LNCaP clone FGC (cell line): ENCODE measurements around the gene WHRN.

Source experiments
- DNase-seq: peaks from one replicate; pipeline ENCODE4 v3.0.0-alpha.2; 2011; ENCODE audit warnings: low read depth
- H3K4me3 ChIP-seq: 2 replicates; pipeline ENCODE4 v1.5.1; 2011; ENCODE audit warnings: mild to moderate bottlenecking, low read depth, low read length, control low read depth
- CTCF ChIP-seq: IDR thresholded peaks from 2 replicates; pipeline ENCODE4 v1.5.1; 2012; ENCODE audit warnings: mild to moderate bottlenecking; ENCODE audit not compliant: control insufficient read depth, insufficient read depth; ENCODE audit errors: extremely low read depth

The WHRN gene

DNA sequence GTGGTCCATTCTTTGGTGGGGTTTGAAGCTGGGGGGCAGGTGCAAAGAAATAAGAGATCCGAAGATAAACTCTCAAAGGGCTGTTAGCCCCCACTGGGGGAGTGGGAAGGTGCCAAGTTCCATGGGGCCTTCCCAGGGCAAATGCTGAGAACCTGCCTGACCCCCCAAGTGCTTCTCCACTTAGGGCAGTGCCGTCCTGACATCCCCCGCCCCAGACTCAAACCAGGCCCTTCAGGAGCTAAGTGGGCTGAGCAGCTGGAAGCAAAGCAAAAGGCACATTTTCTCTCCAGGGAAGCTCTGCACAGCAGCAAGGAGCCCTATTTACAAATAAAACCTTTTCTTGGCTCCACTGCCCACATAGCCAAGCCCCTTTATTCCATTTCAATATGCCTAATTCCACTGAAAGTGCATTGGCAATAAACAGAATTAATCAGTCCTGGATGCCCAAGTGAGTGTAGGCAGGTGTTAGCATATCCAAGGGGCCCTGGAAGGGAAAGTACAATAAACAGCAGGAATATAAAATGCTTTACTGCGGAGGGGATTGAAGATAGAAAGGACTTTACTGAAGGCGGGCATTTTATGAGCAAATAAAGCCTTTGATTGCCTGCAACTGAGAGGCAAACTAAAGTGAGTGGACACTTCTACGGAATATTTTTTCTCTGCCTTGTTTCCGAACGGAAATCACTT lies 44.6 kb downstream of the WHRN start:
- TF ChIP-seq CTCF = no peak
- DNase-seq = no peak
- H3K4me3 ChIP-seq = no peak overlapping the region

GRCh38 chr9:114459464-114459863 lies 45.8 kb downstream of the WHRN start:
- TF ChIP-seq CTCF = no peak
- no peak overlapping the region for H3K4me3 ChIP-seq
- DNase-seq = no peak

DNA sequence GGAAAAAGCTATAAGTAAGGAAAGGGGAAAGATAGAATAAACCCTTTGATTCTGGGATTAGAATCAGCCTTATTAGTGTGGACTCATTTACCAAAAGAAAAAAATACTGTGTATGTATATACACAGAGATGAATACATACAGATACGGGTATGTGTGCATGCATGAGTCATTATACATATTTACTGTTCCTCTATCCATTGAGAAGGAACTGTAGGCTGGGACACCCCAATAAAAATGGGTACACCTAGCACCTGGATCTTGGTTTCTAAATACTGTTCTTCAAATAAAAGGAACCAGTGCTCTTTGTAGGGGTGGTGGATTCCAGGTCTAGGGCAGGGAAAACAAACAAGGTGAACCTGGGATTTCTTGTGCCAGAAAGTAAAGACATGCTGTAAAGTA lies 48.3 kb downstream of the WHRN start:
- H3K4me3 ChIP-seq = no peak overlapping the region
- DNase-seq = peak; percentile 78
- TF ChIP-seq CTCF = no peak

GRCh38 chr9:114454652-114455051 lies 50.6 kb downstream of the WHRN start:
- no peak for DNase-seq
- H3K4me3 ChIP-seq = no peak overlapping the region
- TF ChIP-seq CTCF = no peak

GRCh38 chr9:114452219-114453165 lies 52.8 kb downstream of the WHRN start:
- no peak overlapping the region for H3K4me3 ChIP-seq
- no peak for DNase-seq
- no peak for TF ChIP-seq CTCF

- no peak for DNase-seq
- TF ChIP-seq CTCF = no peak
- H3K4me3 ChIP-seq = no peak overlapping the region
These were observed 53.6 kb downstream of the WHRN start for GRCh38 chr9:114451707-114452031.
